H9 (cell line): ENCODE data around the gene TSPYL1. TPM values are rescaled to one million over a fixed set of nuclear protein-coding genes. Genes with fewer than 3 reads are reported as not detected.

Experiments
- DNase-seq: peaks from one replicate; pipeline ENCODE4 v3.0.0-alpha.2; 2017
- H2AFZ ChIP-seq: one replicate; pipeline ENCODE4 v1.6.1; 2013; ENCODE audit warnings: mild to moderate bottlenecking, low read length, control low read depth, moderate library complexity
- H2AK5ac ChIP-seq: 2 replicates; pipeline ENCODE4 v1.6.1; 2013; ENCODE audit warnings: low read length, control low read depth, mixed read lengths; ENCODE audit not compliant: insufficient read length
- H2BK120ac ChIP-seq: one replicate; pipeline ENCODE4 v1.6.1; 2013; ENCODE audit warnings: low read depth, mild to moderate bottlenecking, low read length, control low read depth, inconsistent platforms; ENCODE audit not compliant: poor library complexity, severe bottlenecking
- H2BK12ac ChIP-seq: 2 replicates; pipeline ENCODE4 v1.6.1; 2013; ENCODE audit warnings: low read length, control low read depth, mixed read lengths, low read depth; ENCODE audit not compliant: insufficient read length
- H2BK15ac ChIP-seq: 2 replicates; pipeline ENCODE4 v1.6.1; 2013; ENCODE audit warnings: low read depth, low read length, control low read depth
- H2BK20ac ChIP-seq: one replicate; pipeline ENCODE4 v1.6.1; 2013; ENCODE audit warnings: low read depth, mild to moderate bottlenecking, low read length, control low read depth, inconsistent platforms; ENCODE audit not compliant: poor library complexity, severe bottlenecking
- H2BK5ac ChIP-seq: 2 replicates; pipeline ENCODE4 v1.6.1; 2013; ENCODE audit warnings: low read length, control low read depth, mixed read lengths; ENCODE audit not compliant: insufficient read length
- H3K14ac ChIP-seq: 2 replicates; pipeline ENCODE4 v1.6.1; 2013; ENCODE audit warnings: low read length, control low read depth; ENCODE audit not compliant: insufficient read depth
- H3K18ac ChIP-seq: 2 replicates; pipeline ENCODE4 v1.6.1; 2013; ENCODE audit warnings: low read depth, mild to moderate bottlenecking, mixed read lengths, low read length, control low read depth; ENCODE audit not compliant: insufficient read length
- H3K23ac ChIP-seq: 2 replicates; pipeline ENCODE4 v1.6.1; 2013; ENCODE audit warnings: low read length, control low read depth, mixed read lengths, low read depth; ENCODE audit not compliant: insufficient read length
- H3K23me2 ChIP-seq: 2 replicates; pipeline ENCODE4 v1.6.1; 2013; ENCODE audit warnings: low read depth, mild to moderate bottlenecking, mixed read lengths, low read length, control low read depth; ENCODE audit not compliant: insufficient read length, poor library complexity, severe bottlenecking
- H3K27ac ChIP-seq: 2 replicates; pipeline ENCODE4 v1.5.1; 2013; ENCODE audit warnings: low read length, control low read depth, mixed read lengths, low read depth; ENCODE audit not compliant: insufficient read length
- H3K27me3 ChIP-seq: 2 replicates; pipeline ENCODE4 v1.6.1; 2013; ENCODE audit warnings: low read length, control low read depth, inconsistent platforms; ENCODE audit not compliant: insufficient read depth
- H3K4ac ChIP-seq: 2 replicates; pipeline ENCODE4 v1.6.1; 2013; ENCODE audit warnings: low read depth, mild to moderate bottlenecking, control low read depth, inconsistent platforms, low read length, moderate library complexity
- H3K4me1 ChIP-seq: 2 replicates; pipeline ENCODE4 v1.6.1; 2013; ENCODE audit warnings: low read length, control low read depth, inconsistent platforms; ENCODE audit not compliant: insufficient read depth
- H3K4me2 ChIP-seq: 2 replicates; pipeline ENCODE4 v1.6.1; 2013; ENCODE audit warnings: low read length, control low read depth, mixed read lengths; ENCODE audit not compliant: insufficient read length, insufficient read depth
- H3K56ac ChIP-seq: 2 replicates; pipeline ENCODE4 v1.6.1; 2013; ENCODE audit warnings: low read depth, mild to moderate bottlenecking, mixed read lengths, low read length, control low read depth; ENCODE audit not compliant: insufficient read length
- H3K79me1 ChIP-seq: 2 replicates; pipeline ENCODE4 v1.6.1; 2013; ENCODE audit warnings: low read depth, mild to moderate bottlenecking, moderate library complexity, low read length, control low read depth, inconsistent platforms; ENCODE audit not compliant: insufficient read depth, poor library complexity, severe bottlenecking
- H3K79me2 ChIP-seq: 2 replicates; pipeline ENCODE4 v1.6.1; 2013; ENCODE audit warnings: low read length, control low read depth, inconsistent platforms; ENCODE audit not compliant: insufficient read depth
- H3K9ac ChIP-seq: 2 replicates; pipeline ENCODE4 v1.6.1; 2013; ENCODE audit warnings: low read length, control low read depth, mixed read lengths; ENCODE audit not compliant: insufficient read length; ENCODE audit errors: extremely low read depth
- H3K9me3 ChIP-seq: one replicate; pipeline ENCODE4 v1.6.1; 2013; ENCODE audit warnings: low read depth, low read length, inconsistent platforms; ENCODE audit not compliant: control insufficient read depth
- H3T11ph ChIP-seq: one replicate; pipeline ENCODE4 v1.6.1; 2013; ENCODE audit warnings: mild to moderate bottlenecking, low read length, control low read depth, inconsistent platforms
- H4K20me1 ChIP-seq: one replicate; pipeline ENCODE4 v1.6.1; 2013; ENCODE audit not compliant: control insufficient read depth, insufficient read length, insufficient read depth
- H4K5ac ChIP-seq: 2 replicates; pipeline ENCODE4 v1.6.1; 2013; ENCODE audit warnings: low read depth, mild to moderate bottlenecking, mixed read lengths, low read length, control low read depth; ENCODE audit not compliant: insufficient read length
- H4K8ac ChIP-seq: replicated peaks from 2 replicates; pipeline ENCODE4 v1.6.1; 2013; ENCODE audit warnings: low read length, control low read depth, mixed read lengths, low read depth; ENCODE audit not compliant: insufficient read length
- H4K91ac ChIP-seq: 2 replicates; pipeline ENCODE4 v1.6.1; 2013; ENCODE audit warnings: low read depth, mild to moderate bottlenecking, moderate library complexity, mixed read lengths, low read length, control low read depth; ENCODE audit not compliant: insufficient read length
- H3K27ac Mint-ChIP-seq, 3 experiments: 2 replicates in 2 of 3; 3 replicates in 1 of 3; pipeline ENCODE4 v1.8.0; 2020 to 2021; ENCODE audit warnings: mixed read lengths in 3 of 3, mild to moderate bottlenecking in 1 of 3, moderate library complexity in 1 of 3
- H3K27me3 Mint-ChIP-seq: 2 replicates; pipeline ENCODE4 v1.8.0; 2021; ENCODE audit warnings: low read depth, mild to moderate bottlenecking, moderate library complexity, mixed read lengths
- H3K36me3 Mint-ChIP-seq, 3 experiments: 2 replicates in 2 of 3; 3 replicates in 1 of 3; pipeline ENCODE4 v1.8.0; 2020 to 2021; ENCODE audit warnings: low read depth in 3 of 3, mixed read lengths in 3 of 3; ENCODE audit not compliant: insufficient read depth in 1 of 3
- H3K4me1 Mint-ChIP-seq, 2 experiments: 2 replicates each; pipeline ENCODE4 v1.8.0; 2020; ENCODE audit warnings: mixed read lengths in 2 of 2
- H3K4me3 Mint-ChIP-seq, 2 experiments: 2 replicates in 1 of 2; 3 replicates in 1 of 2; pipeline ENCODE4 v1.8.0; 2020 to 2021; ENCODE audit warnings: mild to moderate bottlenecking in 2 of 2, mixed read lengths in 2 of 2, moderate library complexity in 1 of 2
- H3K9me3 Mint-ChIP-seq, 2 experiments: 2 replicates in 1 of 2; 3 replicates in 1 of 2; pipeline ENCODE4 v1.8.0; 2020; ENCODE audit warnings: mild to moderate bottlenecking in 2 of 2, mixed read lengths in 2 of 2, moderate library complexity in 1 of 2
- WGBS: extraction: QIAGEN DNeasy Blood & Tissue Kit; methylation state at CpG from one replicate; pipeline ENCODE4 v1.1.7; 2013; ENCODE audit warnings: missing lambda C conversion rate, low lambda C conversion rate, mixed read lengths; ENCODE audit not compliant: insufficient read length; ENCODE audit errors: extremely low coverage; 5-methylcytosine and 5-hydroxymethylcytosine counted together
- total RNA-seq: library from RNA; stranded (reverse); gene quantifications from 2 replicates; pipeline ENCODE4 v1.2.1, GENCODE V29; 2021
- TF ChIP-seq, protein P1 (sequence below): fragments of 200-600 bp; sonication (generic); conservative IDR thresholded peaks from 3 replicates; pipeline ENCODE4 v1.8.0; 2021; ENCODE audit warnings: antibody characterized with exemption, mild to moderate bottlenecking

Gene TSPYL1
- total RNA-seq, 1 experiment from 2014 or later: 75.3 TPM

DNA sequence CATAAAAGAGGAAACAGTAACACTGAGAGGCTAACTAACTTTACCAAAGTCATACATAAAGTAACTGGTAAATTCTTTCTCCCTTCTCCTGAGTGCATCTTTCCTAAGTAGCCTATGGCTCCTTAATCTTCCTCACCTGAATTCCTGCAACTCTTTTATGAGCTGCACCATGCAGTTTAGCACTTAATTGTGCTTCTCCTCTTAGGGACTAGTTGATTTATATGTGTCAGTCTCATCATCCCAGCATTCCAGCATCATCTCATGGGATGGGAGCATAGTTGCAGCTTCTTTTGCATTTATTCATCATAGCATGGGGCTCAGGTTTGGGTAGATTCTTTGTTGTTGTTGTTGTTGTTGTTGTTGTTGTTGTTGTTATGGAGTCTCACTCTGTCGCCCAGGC is 3.5 kb upstream of the TSPYL1 start:
- no peak overlapping the region for H3K27ac ChIP-seq
- Mint-ChIP-seq H3K4me1 (peaks cover 18 to 22% of the 10 kb centered on the region in 2 experiments), H3K27ac (peak overlapping the region in 1 of 3 experiments; percentile 28; a peak in 1 of 7 replicates), H3K36me3 (peaks cover 2 to 11% (median 11%) of the 10 kb centered on the region in 3 experiments; a peak in 6 of 7 replicates), H3K9me3 (no peaks in the 10 kb centered on the region), H3K27me3 (no peaks in the 10 kb centered on the region; the same call in 1 of the 2 replicates), H3K4me3 (no peak overlapping the region; a peak in 1 of 5 replicates)
- TF ChIP-seq, protein P1, sequence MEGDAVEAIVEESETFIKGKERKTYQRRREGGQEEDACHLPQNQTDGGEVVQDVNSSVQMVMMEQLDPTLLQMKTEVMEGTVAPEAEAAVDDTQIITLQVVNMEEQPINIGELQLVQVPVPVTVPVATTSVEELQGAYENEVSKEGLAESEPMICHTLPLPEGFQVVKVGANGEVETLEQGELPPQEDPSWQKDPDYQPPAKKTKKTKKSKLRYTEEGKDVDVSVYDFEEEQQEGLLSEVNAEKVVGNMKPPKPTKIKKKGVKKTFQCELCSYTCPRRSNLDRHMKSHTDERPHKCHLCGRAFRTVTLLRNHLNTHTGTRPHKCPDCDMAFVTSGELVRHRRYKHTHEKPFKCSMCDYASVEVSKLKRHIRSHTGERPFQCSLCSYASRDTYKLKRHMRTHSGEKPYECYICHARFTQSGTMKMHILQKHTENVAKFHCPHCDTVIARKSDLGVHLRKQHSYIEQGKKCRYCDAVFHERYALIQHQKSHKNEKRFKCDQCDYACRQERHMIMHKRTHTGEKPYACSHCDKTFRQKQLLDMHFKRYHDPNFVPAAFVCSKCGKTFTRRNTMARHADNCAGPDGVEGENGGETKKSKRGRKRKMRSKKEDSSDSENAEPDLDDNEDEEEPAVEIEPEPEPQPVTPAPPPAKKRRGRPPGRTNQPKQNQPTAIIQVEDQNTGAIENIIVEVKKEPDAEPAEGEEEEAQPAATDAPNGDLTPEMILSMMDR: no peak
- H3K23me2 ChIP-seq: peaks cover 10% of the 10 kb centered on the region
- H4K5ac ChIP-seq: no peak overlapping the region
- H4K91ac ChIP-seq: no peak overlapping the region
- no peak overlapping the region for H3K4ac ChIP-seq
- H3K79me1 ChIP-seq: peaks cover 3% of the 10 kb centered on the region
- H2AFZ ChIP-seq: no peak overlapping the region
- H2BK12ac ChIP-seq: no peak overlapping the region
- no peak overlapping the region for H3K18ac ChIP-seq
- peaks cover 7% of the 10 kb centered on the region; the same call in 1 of the 2 replicates for H3K79me2 ChIP-seq
- no peak overlapping the region for H2BK20ac ChIP-seq
- H2BK5ac ChIP-seq: no peak overlapping the region
- no peak for DNase-seq
- H3K9ac ChIP-seq: no peak overlapping the region
- H3T11ph ChIP-seq: no peak overlapping the region
- no peaks in the 10 kb centered on the region for H3K9me3 ChIP-seq
- no peaks in the 10 kb centered on the region; the same call in 1 of the 2 replicates for H3K4me1 ChIP-seq
- no peak overlapping the region for H3K4me2 ChIP-seq
- H4K20me1 ChIP-seq: no peaks in the 10 kb centered on the region
- no peak overlapping the region for H2BK120ac ChIP-seq
- no peak overlapping the region for H4K8ac ChIP-seq
- H2AK5ac ChIP-seq: no peak overlapping the region
- no peak overlapping the region for H2BK15ac ChIP-seq
- H3K56ac ChIP-seq: no peak overlapping the region
- no peak overlapping the region for H3K23ac ChIP-seq
- H3K14ac ChIP-seq: no peak overlapping the region
- H3K27me3 ChIP-seq: no peaks in the 10 kb centered on the region
- no CpG with 5 or more reads among the region's 1 CpG for WGBS
